HuH-7 (cell line): ENCODE data around the gene ITSN2.
"Not testable (repeated sequence)": the region's sequence is repeated elsewhere in the genome, so short reads cannot be mapped to it uniquely, and the experiment has no call there.

Experiments used
- DNase-seq: peaks from one replicate; pipeline ENCODE4 v3.0.0; 2011; ENCODE audit warnings: low spot score

ITSN2 gene

DNA sequence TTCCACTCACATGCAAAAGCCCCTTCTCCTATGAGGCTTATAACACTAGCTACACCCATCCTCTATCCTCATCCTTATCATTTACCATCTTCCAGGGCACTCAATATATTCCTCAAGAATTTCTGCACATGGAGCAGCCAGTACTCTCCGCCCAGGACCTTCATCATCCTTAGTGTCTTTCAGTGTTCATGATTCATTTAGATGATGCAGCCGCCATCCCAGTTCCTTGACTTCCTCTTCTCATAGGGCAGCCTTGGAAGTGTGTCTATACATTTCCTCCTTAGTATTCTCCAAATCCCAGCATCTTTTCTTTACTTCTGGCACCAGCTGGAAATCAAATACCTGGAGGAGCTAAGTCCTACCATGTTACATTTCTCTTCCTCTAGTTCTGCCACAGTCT lies 3.0 kb upstream of the ITSN2 start:
- no peak for DNase-seq

DNA sequence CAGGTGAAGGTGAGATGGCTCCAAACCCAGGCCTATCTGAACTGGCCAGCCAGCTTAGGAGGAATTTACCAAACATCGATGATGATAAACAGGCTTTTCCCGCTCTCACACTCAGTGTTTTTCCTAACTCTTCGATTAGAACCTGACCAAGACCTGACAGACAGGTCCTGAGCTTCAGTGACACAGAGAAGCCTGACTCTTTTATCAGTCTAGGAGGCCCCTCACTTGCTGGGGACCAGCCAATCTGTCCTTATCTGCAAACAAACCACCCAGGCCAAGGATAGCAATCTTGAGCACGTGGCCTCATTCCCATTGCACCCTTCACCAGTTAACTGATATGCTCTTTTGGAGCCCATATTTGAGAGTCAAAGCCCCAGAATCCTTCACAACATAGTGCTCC lies 1.9 kb upstream of the ITSN2 start:
- DNase-seq: no peak

- no peak for DNase-seq
Measured at GRCh38 chr2:24360963-24361330, 611 bp upstream of the ITSN2 start.

GRCh38 chr2:24359129-24360049 lies 947 bp downstream of the ITSN2 start:
- DNase-seq: no peak

DNA sequence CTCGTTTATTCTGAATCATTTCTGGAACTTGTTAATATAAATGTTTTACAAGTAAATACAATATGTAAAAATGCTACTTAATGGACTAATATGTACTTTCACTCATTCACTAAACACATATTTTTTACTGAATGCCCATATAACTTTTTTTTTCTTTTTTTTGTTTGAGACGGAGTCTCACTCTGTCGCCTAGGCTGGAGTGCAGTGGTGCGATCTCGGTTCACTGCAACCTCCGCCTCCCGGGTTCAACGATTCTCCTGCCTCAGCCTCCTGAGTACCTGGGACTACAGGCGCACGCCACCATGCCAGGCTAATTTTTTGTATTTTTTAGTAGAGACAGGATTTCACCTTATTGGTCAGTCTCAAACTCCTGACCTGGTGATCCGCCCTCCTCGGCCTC lies 2.6 kb downstream of the ITSN2 start:
- DNase-seq: not testable (repeated sequence)

DNA sequence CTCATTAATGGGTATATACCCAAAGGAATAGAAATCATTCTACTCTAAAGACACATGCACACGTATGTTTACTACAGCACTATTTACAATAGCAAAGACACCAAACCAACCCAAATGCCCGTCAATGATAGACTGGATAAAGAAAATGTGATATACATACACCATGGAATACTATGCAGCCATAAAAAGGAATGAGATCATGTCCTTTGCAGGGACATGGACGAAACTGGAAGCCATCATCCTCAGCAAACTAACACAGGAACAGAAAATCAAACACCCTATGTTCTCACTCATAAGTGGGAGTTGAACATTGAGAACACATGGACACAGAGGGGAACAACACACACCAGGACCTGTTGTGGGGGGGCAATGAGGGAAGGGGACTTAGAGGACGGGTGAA lies 3.2 kb downstream of the ITSN2 start:
- not testable (repeated sequence) for DNase-seq

DNA sequence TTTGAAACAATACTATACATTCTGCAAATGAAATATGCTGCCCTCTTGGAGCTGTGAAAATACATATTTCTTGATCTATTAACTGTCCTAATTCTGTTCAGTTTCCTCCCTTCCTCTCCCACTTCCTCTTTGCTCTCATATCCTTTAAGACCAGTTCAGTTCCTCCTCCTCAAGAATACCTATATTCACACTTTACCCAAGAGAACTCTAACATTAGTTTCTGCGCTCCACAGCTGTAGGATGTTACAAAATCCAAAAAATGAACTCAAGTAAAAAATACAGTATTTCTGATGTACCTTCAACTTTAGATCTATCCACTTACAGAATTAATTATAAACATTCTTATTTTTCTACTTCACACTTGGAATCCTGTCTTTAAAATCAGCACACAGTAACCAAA lies 5.4 kb downstream of the ITSN2 start:
- no peak for DNase-seq

DNA sequence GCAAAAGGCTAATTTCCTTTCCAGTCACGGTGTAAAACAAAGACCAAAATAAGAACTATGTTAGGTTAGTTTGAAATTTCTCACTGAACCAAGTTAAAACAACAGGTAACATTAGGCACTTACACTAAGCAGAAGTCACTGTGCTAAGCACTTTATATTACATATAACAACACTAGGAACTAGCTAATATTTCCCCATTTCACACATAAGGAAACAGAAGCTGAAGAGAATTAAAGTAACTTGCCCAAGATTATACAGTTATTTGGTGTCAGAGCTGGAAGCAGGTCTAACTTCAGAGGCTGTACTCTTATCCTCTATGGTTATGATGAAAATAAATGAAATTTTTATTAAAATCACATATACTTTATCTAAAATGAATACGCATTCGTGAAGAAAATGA lies 5.9 kb downstream of the ITSN2 start:
- no peak for DNase-seq

- DNase-seq: no peak
Measured at GRCh38 chr2:24353973-24354372, 6.4 kb downstream of the ITSN2 start.

DNA sequence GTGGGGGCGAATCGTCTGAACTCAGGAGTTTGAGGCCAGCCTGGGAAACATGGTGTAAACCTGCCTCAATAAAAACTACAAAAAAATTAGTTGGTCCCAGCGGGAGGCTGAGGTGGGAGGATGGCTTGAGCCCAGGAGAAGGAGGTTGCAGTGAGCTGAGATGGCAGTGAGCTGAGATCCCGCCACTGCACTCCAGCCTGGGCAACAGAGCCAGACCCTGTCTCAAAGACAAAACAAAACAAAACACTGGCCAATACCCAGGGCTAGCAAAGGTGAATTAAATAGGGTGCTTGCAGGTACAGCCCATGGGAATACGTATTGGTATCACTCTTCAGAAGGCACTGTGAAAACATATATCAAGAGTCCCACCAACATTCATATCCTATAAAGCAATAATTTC lies 7.0 kb downstream of the ITSN2 start:
- no peak for DNase-seq

- no peak for DNase-seq
Measured at GRCh38 chr2:24352664-24353063, 7.7 kb downstream of the ITSN2 start.

- no peak for DNase-seq
Measured at GRCh38 chr2:24351981-24352380, 8.4 kb downstream of the ITSN2 start.

GRCh38 chr2:24351627-24351938 lies 8.8 kb downstream of the ITSN2 start:
- no peak for DNase-seq

- DNase-seq: no peak
Measured at GRCh38 chr2:24350826-24351626, 9.3 kb downstream of the ITSN2 start.

- DNase-seq: no peak
Measured at GRCh38 chr2:24349097-24349496, 11.2 kb downstream of the ITSN2 start.

- no peak for DNase-seq
Measured at GRCh38 chr2:24345937-24346336, 14.4 kb downstream of the ITSN2 start.

- DNase-seq: no peak
Measured at GRCh38 chr2:24343225-24343882, 17.0 kb downstream of the ITSN2 start.

DNA sequence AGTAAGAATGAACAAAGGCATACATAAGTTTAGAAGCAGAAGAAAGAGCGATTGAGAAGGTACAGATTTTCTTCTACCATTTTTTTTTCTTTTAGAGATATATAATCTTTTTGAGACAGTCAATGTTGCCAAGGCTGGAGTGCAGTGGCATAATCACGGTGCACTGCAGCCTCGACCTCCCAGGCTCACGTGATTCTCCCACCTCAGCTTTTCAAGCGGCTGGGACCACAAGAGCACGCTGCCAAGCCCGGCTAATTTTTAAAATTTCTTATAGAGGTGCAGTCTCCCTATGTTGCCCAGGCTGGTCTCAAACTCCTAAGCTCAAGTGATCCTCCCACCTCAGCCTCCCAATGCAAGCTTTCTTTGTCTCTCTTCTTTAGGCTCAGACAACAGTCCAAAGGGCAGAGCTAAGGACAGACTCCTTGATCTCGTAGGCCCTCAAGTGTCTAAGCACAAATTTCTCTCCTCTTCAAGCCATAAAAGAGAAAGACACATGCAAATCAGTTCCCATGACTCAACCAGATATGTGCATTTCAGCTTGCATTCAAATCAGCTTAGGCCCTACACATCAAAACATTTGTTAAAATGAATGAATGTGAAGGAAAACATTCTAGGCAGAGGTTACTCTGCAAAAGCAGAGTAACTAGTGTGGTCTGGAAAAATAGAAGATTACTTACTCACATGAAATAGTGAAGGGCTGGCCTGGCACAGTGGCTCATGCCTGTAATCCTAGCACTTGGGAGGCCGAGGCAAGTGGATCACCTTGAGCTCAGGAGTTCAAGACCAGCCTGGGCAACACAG lies 18.0 kb downstream of the ITSN2 start:
- DNase-seq: no peak

- DNase-seq: no peak
Measured at GRCh38 chr2:24339856-24340262, 20.5 kb downstream of the ITSN2 start.

GRCh38 chr2:24339098-24339497 lies 21.2 kb downstream of the ITSN2 start:
- DNase-seq: not testable (repeated sequence)

GRCh38 chr2:24337890-24338289 lies 22.4 kb downstream of the ITSN2 start:
- no peak for DNase-seq

DNA sequence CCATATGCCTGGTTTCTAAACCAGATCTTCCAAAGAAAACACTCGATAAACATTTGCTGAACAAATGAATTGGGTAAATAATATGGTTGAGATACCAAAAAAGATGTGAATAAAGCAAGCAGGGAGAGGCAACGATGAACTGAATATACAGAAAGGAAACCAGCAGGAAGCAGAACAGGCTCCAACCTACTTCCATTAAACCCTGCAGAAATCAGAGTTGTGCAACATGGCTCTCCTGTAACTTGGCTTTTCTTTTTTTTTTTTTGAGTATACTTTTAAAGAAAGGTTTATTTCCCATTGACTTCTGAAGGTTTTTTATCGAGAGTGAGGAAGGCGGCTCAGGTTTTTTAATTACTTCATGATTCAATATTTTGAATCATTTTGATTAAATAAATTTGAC lies 23.5 kb downstream of the ITSN2 start:
- no peak for DNase-seq
